OCI-LY3 (cell line): Measurements from ENCODE around the gene FAM120A.

Source experiments
- H2AFZ ChIP-seq: fragments of 200-600, 300-600 bp; shearing (Covaris generic); 2 replicates; pipeline ENCODE4 v1.6.0; 2014; ENCODE audit warnings: antibody characterized with exemption, low read depth, low read length
- H3K27ac ChIP-seq: fragments of 200-600, 300-600 bp; sonication (generic); 2 replicates; pipeline ENCODE4 v1.5.1; 2014; ENCODE audit warnings: mild to moderate bottlenecking, low read length, moderate library complexity, mixed read lengths
- H3K27me3 ChIP-seq: fragments of 200-600, 300-600 bp; sonication (generic); 2 replicates; pipeline ENCODE4 v1.6.1; 2014; ENCODE audit warnings: low read depth, low read length, mixed read lengths
- H3K36me3 ChIP-seq: fragments of 200-600, 300-600 bp; sonication (generic); replicated peaks from 2 replicates; pipeline ENCODE3; 2014; ENCODE audit warnings: low read depth, low read length, mixed read lengths
- H3K4me1 ChIP-seq: fragments of 300-600, 200-600 bp; sonication (generic); 2 replicates; pipeline ENCODE4 v1.6.1; 2014; ENCODE audit warnings: low read length, mixed read lengths
- H3K4me2 ChIP-seq: fragments of 200-600, 300-600 bp; sonication (generic); 2 replicates; pipeline ENCODE4 v1.6.1; 2014; ENCODE audit warnings: low read length, mixed read lengths
- H3K4me3 ChIP-seq: fragments of 300-600, 200-600 bp; sonication (generic); 2 replicates; pipeline ENCODE4 v1.5.1; 2014; ENCODE audit warnings: antibody characterized with exemption, mild to moderate bottlenecking, low read length, moderate library complexity
- H3K79me2 ChIP-seq: fragments of 300-600, 200-600 bp; shearing (Covaris generic); 2 replicates; pipeline ENCODE4 v1.6.1; 2014; ENCODE audit warnings: mild to moderate bottlenecking, low read length, mixed read lengths
- H3K9ac ChIP-seq: fragments of 300-600, 200-600 bp; shearing (Covaris generic); 2 replicates; pipeline ENCODE4 v1.6.0; 2014; ENCODE audit warnings: mild to moderate bottlenecking, low read length, moderate library complexity
- H3K9me3 ChIP-seq: fragments of 200-600, 300-600 bp; shearing (Covaris generic); 2 replicates; pipeline ENCODE4 v1.6.1; 2014; ENCODE audit warnings: low read length, mixed read lengths; ENCODE audit not compliant: insufficient read depth
- H4K20me1 ChIP-seq: fragments of 200-600, 300-600 bp; sonication (generic); 2 replicates; pipeline ENCODE4 v1.6.1; 2016; ENCODE audit warnings: low read length, mixed read lengths; ENCODE audit not compliant: insufficient read depth
- CTCF ChIP-seq: fragments of 200-600, 300-600 bp; sonication (generic); IDR thresholded peaks from 2 replicates; pipeline ENCODE4 v1.5.1; 2014; ENCODE audit warnings: antibody characterized with exemption, low read length, low read depth

The FAM120A gene

GRCh38 chr9:93614830-93615468, 163.5 kb downstream of the FAM120A start:
- H3K4me1 ChIP-seq, result peaks cover 7% of the 10 kb centered on the region
- TF ChIP-seq CTCF, result no peak
- 0 out of 2 replicates have a peak, but pooled peaks cover 3% of the 10 kb centered on the region for H3K9me3 ChIP-seq
- no peak overlapping the region for H3K27ac ChIP-seq
- no peak overlapping the region for H2AFZ ChIP-seq
- no peak overlapping the region for H3K9ac ChIP-seq
- peaks cover 27% of the 10 kb centered on the region for H4K20me1 ChIP-seq
- H3K27me3 ChIP-seq, result no peaks in the 10 kb centered on the region
- H3K36me3 ChIP-seq, result no peaks in the 10 kb centered on the region
- H3K79me2 ChIP-seq, result peaks cover 45% of the 10 kb centered on the region
- H3K4me3 ChIP-seq, result no peak overlapping the region
- H3K4me2 ChIP-seq, result no peak overlapping the region
